H1 (cell line): ENCODE measurements around the gene EGLN2. TPM values are rescaled to one million over a fixed set of nuclear protein-coding genes. Genes with fewer than 3 reads are reported as not detected.

Experiments
- HDAC2 ChIP-seq, 2 experiments: fragments of 300-600 bp in 1 of 2; sonication (generic) in 1 of 2; IDR thresholded peaks; 2 replicates each; pipeline ENCODE4 v1.6.1; 2011 to 2012; ENCODE audit warnings: low read depth in 2 of 2, low read length in 2 of 2, mild to moderate bottlenecking in 2 of 2, moderate library complexity in 2 of 2, borderline replicate concordance in 1 of 2, inconsistent platforms in 1 of 2
- polyA plus RNA-seq, 7 experiments: library from polyadenylated mRNA; depleted of rRNA in 3 of 7; stranded (reverse) in 5 of 7; unstranded in 2 of 7; fragments of >200 nt in 5 of 7; fragments of 200-250 nt in 2 of 7; gene quantifications; 1 replicate in 5 of 7; 2 replicates in 1 of 7; 4 replicates in 1 of 7; pipeline versions ENCODE4 v1.2.1 to v1.2.3, GENCODE V29; 2011 to 2013; ENCODE audit warnings: missing spikeins in 2 of 7, mixed read lengths in 2 of 7
- total RNA-seq: library from RNA; stranded (reverse); fragmentation: NEBNext Ultra II Directional; extraction: Animal tissue kit (Norgen Biotek cat#: 25700); gene quantifications from 2 replicates; pipeline ENCODE4 v1.2.1, GENCODE V29; 2021
- TF ChIP-seq, protein P1 (sequence below): IDR thresholded peaks from 2 replicates; pipeline ENCODE4 v1.6.1; 2011; ENCODE audit warnings: low read depth, mild to moderate bottlenecking, low read length; ENCODE audit not compliant: insufficient read depth

Gene EGLN2
- total and polyA plus RNA-seq, 2 of the 8 experiments (the other 6 are each of a cell fraction or from before 2014, with no cell fraction given), result 86.9 to 103 TPM

GRCh38 chr19:40802300-40803169 is 3.5 kb downstream of the EGLN2 start (continued):
- no peak for TF ChIP-seq HDAC2 (IDR thresholded peaks at IDR 0.05; ENCODE audit: borderline replicate concordance in 1 of 2, low read depth in 2 of 2, low read length in 2 of 2)
- TF ChIP-seq, protein P1, sequence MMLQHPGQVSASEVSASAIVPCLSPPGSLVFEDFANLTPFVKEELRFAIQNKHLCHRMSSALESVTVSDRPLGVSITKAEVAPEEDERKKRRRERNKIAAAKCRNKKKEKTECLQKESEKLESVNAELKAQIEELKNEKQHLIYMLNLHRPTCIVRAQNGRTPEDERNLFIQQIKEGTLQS, result no peak
